Neural crest cell (in vitro differentiated cells): ENCODE measurements around the gene MYOZ1. TPM values are rescaled to one million over a fixed set of nuclear protein-coding genes. Genes with fewer than 3 reads are reported as not detected.

Experiments used
- DNase-seq: peaks from one replicate; pipeline ENCODE4 v3.0.0; 2021; ENCODE audit warnings: low read depth, mixed read lengths, low spot score
- H3K27ac Mint-ChIP-seq: one replicate; pipeline ENCODE4 v1.8.0; 2021; ENCODE audit warnings: mild to moderate bottlenecking, mixed read lengths; ENCODE audit not compliant: unreplicated experiment
- H3K27me3 Mint-ChIP-seq: 2 replicates; pipeline ENCODE4 v1.8.0; 2021; ENCODE audit warnings: low read depth, mild to moderate bottlenecking, mixed read lengths
- H3K36me3 Mint-ChIP-seq: 2 replicates; pipeline ENCODE4 v1.8.0; 2021; ENCODE audit warnings: low read depth, mild to moderate bottlenecking, mixed read lengths
- H3K4me1 Mint-ChIP-seq: 2 replicates; pipeline ENCODE4 v1.8.0; 2021; ENCODE audit warnings: mixed read lengths
- H3K4me3 Mint-ChIP-seq: one replicate; pipeline ENCODE4 v1.8.0; 2021; ENCODE audit warnings: mild to moderate bottlenecking, mixed read lengths
- H3K9me3 Mint-ChIP-seq: 2 replicates; pipeline ENCODE4 v1.8.0; 2021; ENCODE audit warnings: mixed read lengths
- CTCF ChIP-seq: fragments of 200-600 bp; sonication (generic); conservative IDR thresholded peaks from 2 replicates; pipeline ENCODE4 v1.5.0; 2021; ENCODE audit warnings: antibody characterized with exemption, mild to moderate bottlenecking
- total RNA-seq: library from RNA; stranded (reverse); gene quantifications from 2 replicates; pipeline ENCODE4 v1.2.1, GENCODE V29; 2021

MYOZ1 gene
- total RNA-seq, 1 donor from 2014 or later = 0.16 TPM

GRCh38 chr10:73609116-73609515, 32.2 kb downstream of the MYOZ1 start:
- H3K27ac Mint-ChIP-seq = no peak overlapping the region
- peaks cover 5% of the 10 kb centered on the region for H3K36me3 Mint-ChIP-seq
- H3K9me3 Mint-ChIP-seq = no peaks in the 10 kb centered on the region
- H3K4me3 Mint-ChIP-seq = no peak overlapping the region
- H3K27me3 Mint-ChIP-seq = no peaks in the 10 kb centered on the region
- DNase-seq = no peak
- no peak for TF ChIP-seq CTCF
- peaks cover 4% of the 10 kb centered on the region for H3K4me1 Mint-ChIP-seq

GRCh38 chr10:73601486-73601921, 39.8 kb downstream of the MYOZ1 start:
- no peak for TF ChIP-seq CTCF
- Mint-ChIP-seq H3K36me3 (peaks cover 5% of the 10 kb centered on the region), H3K27ac (peak overlapping the region; percentile 3), H3K4me1 (peaks cover 10% of the 10 kb centered on the region), H3K9me3 (no peaks in the 10 kb centered on the region), H3K4me3 (no peak overlapping the region), H3K27me3 (no peaks in the 10 kb centered on the region)
- DNase-seq = no peak

GRCh38 chr10:73597346-73597745, 43.9 kb downstream of the MYOZ1 start:
- no peak for TF ChIP-seq CTCF
- no peaks in the 10 kb centered on the region for H3K36me3 Mint-ChIP-seq
- no peak overlapping the region for H3K27ac Mint-ChIP-seq
- H3K4me3 Mint-ChIP-seq = no peak overlapping the region
- no peaks in the 10 kb centered on the region for H3K9me3 Mint-ChIP-seq
- no peak for DNase-seq
- H3K4me1 Mint-ChIP-seq = peaks cover 17% of the 10 kb centered on the region
- H3K27me3 Mint-ChIP-seq = no peaks in the 10 kb centered on the region

GRCh38 chr10:73593812-73594211, 47.5 kb downstream of the MYOZ1 start:
- DNase-seq = no peak
- Mint-ChIP-seq H3K9me3 (no peaks in the 10 kb centered on the region), H3K27me3 (no peaks in the 10 kb centered on the region), H3K36me3 (no peaks in the 10 kb centered on the region), H3K27ac (no peak overlapping the region), H3K4me3 (no peak overlapping the region), H3K4me1 (peaks cover 35% of the 10 kb centered on the region)
- TF ChIP-seq CTCF = no peak

GRCh38 chr10:73593110-73593509, 48.2 kb downstream of the MYOZ1 start:
- H3K36me3 Mint-ChIP-seq = no peaks in the 10 kb centered on the region
- no peaks in the 10 kb centered on the region for H3K9me3 Mint-ChIP-seq
- TF ChIP-seq CTCF = no peak
- no peak overlapping the region for H3K4me3 Mint-ChIP-seq
- no peaks in the 10 kb centered on the region for H3K27me3 Mint-ChIP-seq
- H3K4me1 Mint-ChIP-seq = peaks cover 35% of the 10 kb centered on the region
- H3K27ac Mint-ChIP-seq = no peak overlapping the region
- no peak for DNase-seq
